RWPE2 (cell line): ENCODE data around the gene BRINP2.

Source experiments
- ATAC-seq: fragments of 200-7000 bp; cut with Tn5 transposase; 3 replicates; pipeline ENCODE4 v1.9.1; 2021; ENCODE audit warnings: low read depth
- DNase-seq: peaks from one replicate; pipeline ENCODE4 v3.0.0-alpha.2; 2020; ENCODE audit warnings: low spot score
- H3K27ac ChIP-seq: fragments of 450-650 bp; 2 replicates; pipeline ENCODE4 v1.5.1; 2017; ENCODE audit warnings: mild to moderate bottlenecking; ENCODE audit not compliant: poor library complexity, severe bottlenecking
- H3K27me3 ChIP-seq: fragments of 250-450 bp; sonication (Bioruptor Pico); 2 replicates; pipeline ENCODE4 v1.5.1; 2021; ENCODE audit warnings: mild to moderate bottlenecking, moderate library complexity; ENCODE audit not compliant: insufficient read depth, poor library complexity, severe bottlenecking
- H3K36me3 ChIP-seq: fragments of 250-450 bp; sonication (Bioruptor Pico); 2 replicates; pipeline ENCODE4 v1.5.1; 2020; ENCODE audit warnings: low read depth, mild to moderate bottlenecking, moderate library complexity
- H3K4me1 ChIP-seq: fragments of 250-450 bp; sonication (Bioruptor Pico); 2 replicates; pipeline ENCODE4 v1.5.1; 2021; ENCODE audit warnings: mild to moderate bottlenecking, moderate library complexity; ENCODE audit not compliant: insufficient read depth, poor library complexity, severe bottlenecking
- H3K4me3 ChIP-seq: fragments of 250-450 bp; sonication (Bioruptor Pico); 2 replicates; pipeline ENCODE4 v1.5.1; 2021; ENCODE audit warnings: mild to moderate bottlenecking, moderate library complexity; ENCODE audit not compliant: severe bottlenecking
- H3K9me3 ChIP-seq: fragments of 250-450 bp; sonication (Bioruptor Pico); 2 replicates; pipeline ENCODE4 v1.5.1; 2021; ENCODE audit warnings: mild to moderate bottlenecking, moderate library complexity; ENCODE audit not compliant: severe bottlenecking
- CTCF ChIP-seq: fragments of 450-650 bp; IDR thresholded peaks from one replicate; pipeline ENCODE4 v1.5.1; 2017; ENCODE audit warnings: mild to moderate bottlenecking, moderate library complexity; ENCODE audit not compliant: poor library complexity, severe bottlenecking

Gene BRINP2

DNA sequence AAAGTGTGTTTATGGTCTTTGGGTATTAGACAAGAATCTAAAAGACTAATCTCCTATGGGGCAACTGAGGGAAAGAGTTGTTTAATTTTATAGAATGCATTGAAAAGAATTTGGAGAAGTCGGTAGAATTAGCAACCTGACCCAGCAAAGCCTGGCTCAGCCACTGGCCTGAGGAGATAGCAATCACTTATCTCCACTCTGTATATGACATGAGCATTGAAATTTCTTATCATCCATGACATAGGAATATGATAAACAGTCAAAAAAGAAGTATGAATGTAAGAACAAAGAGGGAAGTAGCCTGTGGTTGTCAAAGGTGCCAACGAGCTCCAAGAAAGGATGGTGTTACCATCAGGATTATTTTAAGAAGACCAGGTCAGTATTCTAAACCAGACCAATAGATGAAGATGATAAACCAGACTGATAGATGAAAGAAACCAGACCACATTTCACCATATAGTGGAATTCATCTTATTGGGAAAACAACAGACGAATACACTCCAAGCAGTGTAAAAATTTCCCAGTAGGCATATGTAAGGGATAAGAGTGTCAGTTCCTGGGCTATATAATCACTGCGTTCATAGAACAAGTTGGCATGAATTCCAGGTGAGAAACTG, 42.0 kb upstream of the BRINP2 start:
- TF ChIP-seq CTCF: no peak
- Histone ChIP-seq H3K4me3 (no peak overlapping the region), H3K4me1 (no peaks in the 10 kb centered on the region), H3K27me3 (peaks cover 3% of the 10 kb centered on the region), H3K27ac (no peak overlapping the region), H3K9me3 (no peaks in the 10 kb centered on the region), H3K36me3 (no peaks in the 10 kb centered on the region)
- no peak for ATAC-seq
- no peak for DNase-seq

GRCh38 chr1:177130451-177130945, 40.3 kb upstream of the BRINP2 start:
- Histone ChIP-seq H3K4me3 (no peak overlapping the region), H3K27ac (no peak overlapping the region), H3K36me3 (no peaks in the 10 kb centered on the region), H3K4me1 (no peaks in the 10 kb centered on the region), H3K27me3 (peaks cover 3% of the 10 kb centered on the region), H3K9me3 (no peaks in the 10 kb centered on the region)
- ATAC-seq (no peak), DNase-seq (no peak)
- no peak for TF ChIP-seq CTCF

GRCh38 chr1:177131723-177132122, 39.0 kb upstream of the BRINP2 start:
- TF ChIP-seq CTCF: no peak
- DNase-seq (no peak), ATAC-seq (no peak)
- H3K4me1 ChIP-seq: no peaks in the 10 kb centered on the region
- no peaks in the 10 kb centered on the region for H3K36me3 ChIP-seq
- no peak overlapping the region for H3K4me3 ChIP-seq
- peaks cover 3% of the 10 kb centered on the region for H3K27me3 ChIP-seq
- H3K27ac ChIP-seq: no peak overlapping the region
- H3K9me3 ChIP-seq: no peaks in the 10 kb centered on the region

DNA sequence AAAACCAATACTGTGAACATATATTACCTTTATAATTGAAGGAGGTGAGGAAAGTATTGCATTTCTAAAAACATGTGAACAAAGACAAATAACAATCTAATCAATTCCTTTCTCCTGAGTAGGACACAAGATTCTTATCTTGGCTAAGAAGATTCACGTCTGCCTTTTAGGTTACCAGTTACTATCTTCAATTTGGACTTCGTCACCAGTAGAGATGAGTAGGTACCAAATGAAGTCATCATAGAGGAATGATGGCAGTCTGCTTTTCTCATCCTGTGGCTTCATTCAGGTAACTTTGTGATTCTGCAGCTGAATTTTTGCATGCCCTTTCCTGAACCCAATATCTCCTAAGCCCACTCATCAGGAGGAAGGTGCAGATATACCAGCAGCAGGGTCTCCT, 38.6 kb upstream of the BRINP2 start:
- Histone ChIP-seq H3K4me1 (no peaks in the 10 kb centered on the region), H3K9me3 (no peaks in the 10 kb centered on the region), H3K27me3 (peaks cover 3% of the 10 kb centered on the region), H3K36me3 (no peaks in the 10 kb centered on the region), H3K27ac (no peak overlapping the region), H3K4me3 (no peak overlapping the region)
- no peak for ATAC-seq
- no peak for TF ChIP-seq CTCF
- DNase-seq: no peak

- no peak for DNase-seq
- H3K27me3 ChIP-seq: no peaks in the 10 kb centered on the region
Observed at GRCh38 chr1:177133977-177134538, 36.7 kb upstream of the BRINP2 start.

More at GRCh38 chr1:177133977-177134538, 36.7 kb upstream of the BRINP2 start:
- no peak for TF ChIP-seq CTCF
- H3K9me3 ChIP-seq: no peaks in the 10 kb centered on the region
- H3K27ac ChIP-seq: no peak overlapping the region
- H3K36me3 ChIP-seq: no peaks in the 10 kb centered on the region
- no peak overlapping the region for H3K4me3 ChIP-seq
- no peaks in the 10 kb centered on the region for H3K4me1 ChIP-seq
- ATAC-seq: no peak
